Skeletal muscle tissue (tissue), 4 donors: ENCODE data around the gene MIGA1. TPM values are rescaled to one million over a fixed set of nuclear protein-coding genes. Genes with fewer than 3 reads are reported as not detected.

Source experiments
- H3K27ac ChIP-seq: one replicate; pipeline ENCODE4 v1.7.0; 2013; ENCODE audit warnings: mild to moderate bottlenecking, low read depth, low read length, inconsistent platforms
- H3K27me3 ChIP-seq, 3 donors: one replicate each; pipeline ENCODE4 v1.7.0; 2013; ENCODE audit warnings: low read length in 3 of 3; ENCODE audit not compliant: control insufficient read depth in 3 of 3, insufficient read depth in 3 of 3
- H3K36me3 ChIP-seq, 3 donors: one replicate each; pipeline ENCODE4 v1.7.0; 2013; ENCODE audit warnings: low read length in 3 of 3; ENCODE audit not compliant: control insufficient read depth in 3 of 3, insufficient read depth in 3 of 3
- H3K4me1 ChIP-seq, 3 donors: one replicate each; pipeline ENCODE4 v1.7.0; 2013; ENCODE audit warnings: low read length in 3 of 3, mild to moderate bottlenecking in 3 of 3; ENCODE audit not compliant: control insufficient read depth in 3 of 3, insufficient read depth in 3 of 3
- H3K4me3 ChIP-seq, 3 donors: one replicate each; pipeline ENCODE4 v1.7.0; 2013; ENCODE audit warnings: low read length in 3 of 3
- H3K9ac ChIP-seq, 3 donors: one replicate each; pipeline ENCODE4 v1.7.0; 2013; ENCODE audit warnings: low read length in 3 of 3, mild to moderate bottlenecking in 3 of 3, moderate library complexity in 2 of 3, low read depth in 1 of 3
- H3K9me3 ChIP-seq, 3 donors: one replicate each; pipeline ENCODE4 v1.7.0; 2013; ENCODE audit warnings: low read length in 3 of 3; ENCODE audit not compliant: control insufficient read depth in 3 of 3
- total RNA-seq: library from RNA; depleted of rRNA; stranded (reverse); fragments of >200 nt; gene quantifications from one replicate; pipeline ENCODE4 v1.2.3, GENCODE V29; 2014
- donor health status: Osteomylitis.

MIGA1 gene
- total RNA-seq, 1 donor from 2014 or later, result 19.8 TPM

DNA sequence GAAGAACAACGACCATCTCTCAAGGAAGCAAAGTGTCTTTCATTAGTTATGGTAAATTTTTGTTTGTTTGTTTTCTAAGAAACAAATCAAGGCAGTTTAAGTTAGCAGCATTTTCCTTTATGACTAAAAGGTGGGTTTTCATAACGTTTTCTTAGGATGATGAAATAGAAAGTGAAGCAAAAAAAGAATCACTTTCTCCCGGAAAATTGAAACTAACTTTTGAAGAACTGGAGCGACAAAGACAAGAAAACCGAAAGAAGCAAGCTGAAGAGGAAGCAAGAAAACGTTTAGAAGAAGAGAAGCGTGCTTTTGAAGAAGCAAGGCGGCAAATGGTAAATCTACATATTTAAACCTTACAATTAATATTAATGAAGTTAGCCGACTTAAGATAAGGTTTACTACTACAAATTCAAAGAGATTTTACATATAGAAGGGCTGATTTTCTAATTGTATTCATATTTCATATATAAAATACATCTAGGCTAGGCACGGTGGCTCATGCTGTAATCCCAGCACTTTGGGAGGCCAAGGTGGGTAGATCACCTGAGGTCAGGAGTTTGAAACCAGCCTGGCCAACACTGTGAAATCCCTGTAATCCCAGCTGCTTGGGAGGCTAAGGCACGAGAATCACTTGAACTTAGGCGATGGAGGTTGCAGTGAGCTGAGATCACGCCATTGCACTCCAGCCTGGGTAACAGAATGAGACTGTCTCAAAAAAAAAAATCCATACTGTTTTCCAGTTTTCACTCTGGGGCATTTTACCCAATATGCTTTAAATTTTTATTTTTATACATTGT lies 147.3 kb downstream of the MIGA1 start:
- Histone ChIP-seq H3K4me3 (no peak overlapping the region), H3K27ac (no peak overlapping the region), H3K9me3 (no peaks in the 10 kb centered on the region), H3K9ac (peak overlapping the region in 1 of 3 donors; percentile 57), H3K4me1 (no peaks in the 10 kb centered on the region), H3K36me3 (peaks cover 38 to 59% (median 51%) of the 10 kb centered on the region in 3 donors), H3K27me3 (no peaks in the 10 kb centered on the region)

DNA sequence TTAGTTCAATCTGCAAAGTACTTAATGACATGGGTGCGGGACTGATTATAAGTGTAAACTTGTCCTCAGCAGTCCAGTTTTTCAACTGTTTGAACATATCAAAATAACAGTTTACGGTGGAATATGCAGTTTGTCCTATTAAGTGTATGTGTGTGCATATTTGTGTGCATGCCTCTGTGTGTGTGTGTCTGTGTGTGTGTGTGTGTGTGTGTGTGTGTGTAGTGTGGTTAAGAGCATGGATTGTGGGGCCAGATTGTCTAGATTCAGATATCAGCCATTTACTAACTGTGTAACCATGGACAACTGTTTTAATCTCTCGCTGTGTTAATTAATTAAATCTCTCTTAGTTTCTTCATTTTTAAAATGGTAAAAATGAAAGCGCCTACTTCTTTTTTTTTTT lies 148.0 kb downstream of the MIGA1 start:
- H3K9me3 ChIP-seq, result no peaks in the 10 kb centered on the region
- H3K27me3 ChIP-seq, result no peaks in the 10 kb centered on the region
- no peak overlapping the region for H3K27ac ChIP-seq
- H3K36me3 ChIP-seq, result peaks cover 37 to 61% (median 51%) of the 10 kb centered on the region in 3 donors
- H3K4me1 ChIP-seq, result no peaks in the 10 kb centered on the region
- no peak overlapping the region for H3K4me3 ChIP-seq
- H3K9ac ChIP-seq, result no peak overlapping the region

Other genes starting within 250 kb of the MIGA1 start
- 82.5 TPM for gene ZZZ3, start 97.0 kb upstream of the MIGA1 start, total RNA-seq
- gene USP33, start 19.8 kb upstream of the MIGA1 start, total RNA-seq, result 79.9 TPM
- 24.5 TPM for gene NEXN, start 109.0 kb downstream of the MIGA1 start, total RNA-seq
- 124 TPM for gene FUBP1, start 199.4 kb downstream of the MIGA1 start, total RNA-seq
- 53.8 TPM for gene DNAJB4, start 225.3 kb downstream of the MIGA1 start, total RNA-seq